WERI-Rb-1 (cell line): ENCODE measurements around the gene MCM10.

Source experiments
- DNase-seq: peaks from one replicate; pipeline ENCODE4 v3.0.0-alpha.2; 2020
- H3K27ac ChIP-seq: fragments of 250-450 bp; sonication (Bioruptor Pico); 2 replicates; pipeline ENCODE4 v1.5.1; 2020; ENCODE audit warnings: mild to moderate bottlenecking, moderate library complexity
- H3K27me3 ChIP-seq: fragments of 250-450 bp; sonication (Bioruptor Pico); 2 replicates; pipeline ENCODE4 v1.5.1; 2021; ENCODE audit warnings: mild to moderate bottlenecking, low read depth, moderate library complexity; ENCODE audit not compliant: insufficient read depth, severe bottlenecking
- H3K36me3 ChIP-seq: fragments of 250-450 bp; sonication (Bioruptor Pico); 2 replicates; pipeline ENCODE4 v1.5.1; 2020; ENCODE audit warnings: mild to moderate bottlenecking, moderate library complexity
- H3K4me3 ChIP-seq: 2 replicates; pipeline ENCODE4 v1.5.1; 2011; ENCODE audit warnings: low read depth, mild to moderate bottlenecking, control low read depth, low read length
- H3K9me3 ChIP-seq: fragments of 250-450 bp; sonication (Bioruptor Pico); 2 replicates; pipeline ENCODE4 v1.5.1; 2021; ENCODE audit warnings: mild to moderate bottlenecking, moderate library complexity; ENCODE audit not compliant: severe bottlenecking
- CTCF ChIP-seq: IDR thresholded peaks from 2 replicates; pipeline ENCODE4 v1.5.1; 2011; ENCODE audit warnings: low read depth, mild to moderate bottlenecking, control low read depth, inconsistent platforms, low read length

MCM10 gene

GRCh38 chr10:13257621-13258140 is 96.3 kb downstream of the MCM10 start:
- Histone ChIP-seq H3K9me3 (no peaks in the 10 kb centered on the region), H3K36me3 (no peaks in the 10 kb centered on the region), H3K27ac (no peak overlapping the region), H3K4me3 (no peak overlapping the region), H3K27me3 (no peaks in the 10 kb centered on the region)
- no peak for DNase-seq
- no peak for TF ChIP-seq CTCF
